DMS153 treated with DMSO at 0.1 percent for 48 hours (cell line): ENCODE measurements around the gene PRKCA.

Experiments
- DNase-seq: peaks from one replicate; lab custom pipeline; 2025; ENCODE audit not compliant: unreplicated experiment; lab: John Stamatoyannopoulos, UW

PRKCA gene

DNA sequence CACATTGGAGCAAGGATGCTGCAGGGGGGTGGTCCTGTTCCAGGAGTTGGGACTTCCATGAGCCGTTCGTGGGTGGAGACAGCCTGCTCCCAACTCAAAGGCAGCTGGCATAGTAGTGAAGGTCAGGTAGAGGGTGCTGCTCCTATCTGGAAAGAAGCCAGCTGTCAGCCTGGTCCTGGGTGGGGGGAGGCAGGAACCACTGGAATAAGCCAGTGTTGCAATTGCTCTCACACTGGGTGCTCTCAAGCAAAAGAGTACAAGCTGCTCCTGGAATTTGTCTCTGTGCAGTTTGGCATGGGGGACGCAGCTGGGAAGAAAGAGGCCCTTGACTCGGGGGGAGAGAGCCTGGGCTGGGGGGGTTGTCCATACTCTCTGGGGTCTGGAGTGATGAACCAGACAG lies 541.2 kb downstream of the PRKCA start:
- no peak for DNase-seq

DNA sequence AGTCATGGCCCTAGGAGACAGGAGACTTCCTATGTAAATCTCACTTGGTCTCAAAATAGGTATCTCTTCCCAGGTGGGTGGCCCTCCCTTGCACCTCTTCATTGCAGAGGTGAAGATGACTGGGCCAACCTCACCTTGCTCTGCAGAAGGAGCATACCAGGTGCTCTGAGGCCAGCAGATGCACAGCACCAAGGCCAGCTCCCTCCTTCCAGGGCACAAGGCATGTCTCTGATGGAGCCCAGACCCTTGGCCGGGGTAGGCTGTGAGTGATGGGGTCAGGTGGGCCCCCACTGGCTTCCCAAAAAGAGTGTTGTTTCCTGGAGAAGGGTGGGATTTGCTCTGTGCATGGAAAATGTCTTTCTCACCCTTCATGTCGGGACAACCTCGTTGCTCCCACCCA lies 545.3 kb downstream of the PRKCA start:
- no peak for DNase-seq

DNA sequence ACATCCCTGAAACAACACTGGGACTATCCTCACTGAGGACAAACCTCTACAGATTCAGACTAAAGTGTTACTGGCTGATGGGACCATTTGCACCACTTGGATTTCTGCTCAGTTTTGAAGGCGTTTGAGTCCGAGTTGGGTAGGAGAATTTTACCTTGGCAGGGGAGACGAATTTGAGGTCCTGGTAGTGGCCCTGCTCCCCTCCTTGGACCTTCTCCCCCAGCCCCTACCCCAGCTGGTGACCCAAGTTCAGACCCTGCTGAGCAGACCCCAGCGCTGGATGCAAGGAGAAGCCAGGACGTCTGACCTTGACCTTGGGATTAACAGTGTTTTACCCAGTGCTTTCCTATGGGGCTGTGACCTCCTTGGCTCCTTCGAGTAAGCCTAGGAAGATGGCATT lies 546.1 kb downstream of the PRKCA start:
- DNase-seq, result no peak

DNA sequence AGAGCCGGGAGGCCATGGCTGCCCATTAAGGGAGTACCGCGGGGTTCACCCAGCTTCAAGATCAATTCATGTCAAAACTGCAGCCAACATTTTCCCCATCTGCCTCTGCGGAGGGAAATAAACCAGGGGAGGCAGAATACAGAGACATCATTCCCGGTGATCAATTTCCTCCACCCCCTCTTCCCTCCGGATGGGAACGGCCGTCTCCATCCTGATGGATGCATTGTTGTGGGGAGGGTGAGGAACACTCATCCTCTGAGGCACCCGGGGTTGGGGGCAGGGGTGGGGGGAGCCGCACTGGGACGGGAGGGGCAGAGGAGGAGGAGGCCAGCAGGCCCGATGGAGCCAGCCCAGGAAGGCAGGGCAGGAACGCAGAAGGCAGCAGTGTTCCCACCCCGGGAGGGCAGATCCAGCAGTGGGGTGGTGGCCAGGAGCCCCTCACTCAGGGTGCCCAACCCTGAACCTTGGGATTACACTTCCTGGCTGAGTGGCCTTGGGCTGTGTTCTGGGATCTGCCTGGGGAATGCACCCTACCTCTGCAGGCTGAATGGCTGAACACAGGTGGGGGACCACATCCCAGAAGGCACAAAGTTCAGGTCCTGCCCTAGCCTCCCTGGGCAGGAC lies 546.7 kb downstream of the PRKCA start:
- no peak for DNase-seq

DNA sequence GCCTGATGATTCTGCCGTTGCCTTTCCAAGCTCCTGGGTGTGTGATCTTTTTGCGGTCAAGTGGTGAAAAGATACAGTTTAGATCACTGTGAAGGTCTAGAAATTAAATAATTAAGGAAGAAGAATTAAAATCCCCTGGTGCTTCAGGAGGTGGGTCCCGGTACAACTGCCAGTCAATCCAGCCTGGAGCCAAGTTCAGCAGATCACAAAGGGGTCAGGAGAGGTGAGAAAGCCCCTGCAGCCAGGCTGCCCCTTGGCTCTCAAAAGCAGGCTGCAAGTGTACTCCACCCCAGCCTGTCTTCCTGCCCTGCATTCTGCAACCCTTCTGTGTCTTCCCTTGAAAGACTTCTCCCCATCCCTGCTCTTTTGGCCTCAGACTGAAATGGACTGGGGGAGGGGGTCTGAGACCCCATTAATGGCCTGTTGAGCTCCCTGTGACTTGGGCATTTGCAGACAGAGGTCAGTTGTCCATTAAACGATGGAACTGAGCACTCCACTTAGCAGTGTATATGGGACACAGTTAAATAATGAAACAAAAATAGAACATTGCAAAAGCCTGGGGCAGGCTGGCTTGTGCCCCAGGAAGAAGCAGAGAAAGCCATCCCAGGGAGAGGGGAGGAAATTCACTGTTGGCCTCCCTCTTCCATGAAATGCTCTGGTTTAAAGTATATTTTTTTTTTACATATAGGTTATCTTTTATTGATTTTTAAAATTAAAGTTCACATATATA lies 547.6 kb downstream of the PRKCA start:
- DNase-seq, result no peak

DNA sequence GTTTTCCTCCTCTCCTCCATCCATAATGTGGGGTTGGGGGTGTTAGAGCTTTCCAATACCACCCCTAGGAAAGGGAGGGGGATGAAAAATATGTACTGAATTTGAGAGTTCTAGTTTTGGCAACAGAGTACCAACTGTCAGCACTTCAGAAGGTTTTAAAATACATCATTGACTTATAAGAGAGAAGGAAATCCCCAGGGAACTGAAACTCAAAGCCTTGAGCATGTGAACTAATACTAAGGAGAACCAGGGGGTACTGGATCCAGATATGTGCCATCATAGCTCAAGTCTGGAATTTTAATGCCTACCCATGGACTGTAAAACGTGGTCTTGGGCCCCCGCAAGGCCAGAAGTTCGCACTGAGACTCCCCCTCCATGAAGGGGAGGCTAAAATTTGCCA lies 548.3 kb downstream of the PRKCA start:
- DNase-seq, result no peak

DNA sequence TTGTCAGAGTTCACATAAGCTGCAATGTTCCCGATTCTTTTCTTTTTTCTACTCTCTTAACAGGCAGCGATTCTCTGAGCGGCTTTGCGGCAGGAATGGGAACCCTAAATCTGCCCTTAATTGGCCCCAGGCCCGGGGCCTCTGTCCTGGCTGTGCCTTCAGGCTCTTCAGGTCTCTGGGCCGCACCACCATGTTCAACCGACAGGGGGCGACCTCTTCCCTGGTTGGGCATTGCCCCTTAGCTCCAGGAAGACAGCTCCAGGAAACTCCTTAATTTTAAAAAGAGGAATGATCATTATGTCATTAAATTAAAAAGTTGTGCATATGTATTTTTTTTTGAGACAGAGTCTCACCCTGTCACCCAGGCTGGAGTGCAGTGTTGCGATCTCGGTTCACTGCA lies 552.8 kb downstream of the PRKCA start:
- DNase-seq, result no peak

DNA sequence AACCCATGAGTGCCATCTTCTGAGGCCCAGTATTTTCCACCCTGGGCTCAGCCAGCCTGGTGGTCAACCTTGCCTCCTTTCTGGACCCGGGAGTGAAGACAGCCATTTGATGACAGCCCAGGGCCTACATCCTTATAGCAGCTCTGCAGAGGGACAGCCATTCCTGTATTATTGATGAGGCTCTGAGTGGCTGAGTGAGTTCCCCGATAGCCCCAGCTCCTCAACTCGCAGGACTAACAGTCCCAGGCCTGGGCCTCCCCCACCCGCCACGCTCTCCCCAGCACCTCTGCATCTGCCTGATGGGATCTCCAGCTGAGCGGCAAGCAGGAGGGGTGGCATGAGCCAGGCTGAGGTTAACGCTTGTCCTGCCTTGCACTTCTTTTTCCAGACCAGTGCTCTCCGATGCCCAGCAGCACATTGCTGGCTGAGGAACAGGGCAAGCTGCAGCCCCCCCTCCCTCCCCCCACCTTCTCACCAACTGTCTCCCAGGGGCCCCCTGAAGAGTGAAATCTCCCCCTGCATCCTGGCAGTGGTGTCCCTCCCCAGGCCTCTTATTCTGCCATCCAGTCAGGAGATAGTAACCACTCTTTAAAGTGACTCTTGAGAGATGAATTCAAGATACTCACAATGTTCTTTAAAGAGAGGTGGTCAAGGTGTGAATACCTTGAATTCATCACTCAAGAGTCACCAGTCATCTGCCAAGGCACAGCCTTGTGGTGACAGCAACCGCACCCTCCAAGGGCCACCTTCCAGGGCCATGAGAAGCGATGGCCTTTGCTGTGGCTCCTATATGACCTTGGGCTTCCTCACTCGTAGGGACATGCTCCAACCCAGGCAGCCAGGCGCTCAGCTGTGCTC lies 556.0 kb downstream of the PRKCA start:
- DNase-seq, result no peak

DNA sequence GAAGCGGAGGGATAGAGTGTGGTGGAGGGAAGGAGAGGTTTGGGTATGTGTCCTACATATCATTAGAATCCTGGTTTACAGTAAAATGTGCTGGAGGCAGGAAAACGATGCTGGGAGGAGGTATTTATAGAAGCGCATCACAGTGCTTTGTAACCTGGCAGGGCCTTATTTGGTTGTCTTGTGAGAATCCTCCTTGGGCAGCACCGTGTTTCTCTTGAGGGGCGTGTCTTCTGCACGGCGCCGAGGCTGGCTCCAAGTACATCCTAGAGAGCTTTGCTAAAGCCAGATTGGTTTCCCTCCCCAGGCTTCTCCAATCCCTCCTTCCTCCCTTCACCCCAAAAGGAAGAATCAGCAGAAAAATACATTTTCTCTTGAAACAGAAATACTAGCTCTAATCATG lies 556.9 kb downstream of the PRKCA start:
- no peak for DNase-seq

DNA sequence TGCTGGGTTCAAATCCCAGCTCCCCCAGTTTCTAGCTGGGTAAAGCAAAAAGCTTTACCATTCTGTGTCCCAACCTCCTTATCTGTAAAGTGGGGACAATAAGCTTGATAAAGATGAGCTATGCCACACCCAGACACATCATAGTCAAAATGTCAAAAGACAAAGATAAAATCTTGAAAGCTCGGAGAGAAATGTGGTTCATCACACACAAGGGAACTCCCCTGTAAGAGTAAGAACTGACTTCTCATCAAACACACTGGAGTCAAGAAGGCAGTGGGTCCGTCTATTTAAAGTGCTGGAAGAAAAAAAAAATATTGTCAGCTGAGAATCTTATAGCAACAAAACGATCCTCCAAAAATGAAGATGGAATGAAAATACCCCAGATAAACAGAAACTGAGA lies 557.8 kb downstream of the PRKCA start:
- no peak for DNase-seq
